GM23338 (cell line): ENCODE results near the gene TENT5A. TPM values are rescaled to one million over a fixed set of nuclear protein-coding genes. Genes with fewer than 3 reads are reported as not detected.

Source experiments
- ATAC-seq: fragments of 200-7000 bp; cut with Tn5 transposase; 3 replicates; pipeline ENCODE4 v1.9.1; 2020
- DNase-seq: peaks from one replicate; pipeline ENCODE4 v3.0.0-alpha.2; 2015; ENCODE audit warnings: low spot score
- H2AFZ ChIP-seq: fragments of 200-600 bp; sonication (generic); 2 replicates; pipeline ENCODE4 v1.8.0; 2016; ENCODE audit warnings: antibody characterized with exemption, mild to moderate bottlenecking, moderate library complexity
- H3F3A ChIP-seq: fragments of 200-600 bp; sonication (generic); replicated peaks from 2 replicates; pipeline ENCODE4 v1.8.0; 2017; ENCODE audit warnings: antibody characterized with exemption, mixed run types, low read depth
- H3K27ac ChIP-seq: fragments of 200-600 bp; sonication (generic); 2 replicates; pipeline ENCODE4 v1.6.1; 2016; ENCODE audit warnings: low read depth
- H3K27me3 ChIP-seq: fragments of 200-600 bp; sonication (generic); 2 replicates; pipeline ENCODE4 v1.8.0; 2016; ENCODE audit warnings: mild to moderate bottlenecking, mixed run types, moderate library complexity; ENCODE audit not compliant: insufficient read depth
- H3K36me3 ChIP-seq: fragments of 200-600 bp; sonication (generic); 2 replicates; pipeline ENCODE4 v1.8.0; 2016; ENCODE audit warnings: mild to moderate bottlenecking; ENCODE audit not compliant: insufficient read depth
- H3K4me1 ChIP-seq: fragments of 200-600 bp; sonication (generic); 2 replicates; pipeline ENCODE4 v1.8.0; 2016; ENCODE audit warnings: mild to moderate bottlenecking, moderate library complexity; ENCODE audit not compliant: insufficient read depth
- H3K4me2 ChIP-seq: fragments of 200-600 bp; sonication (generic); 2 replicates; pipeline ENCODE4 v1.7.1; 2017; ENCODE audit warnings: mixed run types
- H3K4me3 ChIP-seq: fragments of 200-600 bp; sonication (generic); 2 replicates; pipeline ENCODE4 v1.6.1; 2016; ENCODE audit warnings: mixed run types
- H3K79me2 ChIP-seq: fragments of 200-600 bp; sonication (generic); replicated peaks from 2 replicates; pipeline ENCODE4 v1.8.0; 2017; ENCODE audit warnings: mild to moderate bottlenecking; ENCODE audit not compliant: insufficient read depth
- H3K9me2 ChIP-seq: fragments of 200-600 bp; sonication (generic); 2 replicates; pipeline ENCODE4 v1.8.0; 2017; ENCODE audit not compliant: insufficient read depth
- H4K20me1 ChIP-seq: fragments of 200-600 bp; sonication (generic); replicated peaks from 2 replicates; pipeline ENCODE4 v1.8.0; 2017; ENCODE audit warnings: mild to moderate bottlenecking; ENCODE audit not compliant: insufficient read depth
- H3K27ac Mint-ChIP-seq: 2 replicates; pipeline ENCODE4 v1.8.0; 2020; ENCODE audit warnings: inconsistent platforms, mild to moderate bottlenecking, moderate library complexity, mixed read lengths
- H3K27me3 Mint-ChIP-seq: 3 replicates; pipeline ENCODE4 v1.8.0; 2022; ENCODE audit warnings: low read depth, mild to moderate bottlenecking, moderate library complexity, mixed read lengths, inconsistent platforms; ENCODE audit not compliant: insufficient read depth, poor library complexity
- H3K36me3 Mint-ChIP-seq: 3 replicates; pipeline ENCODE4 v1.8.0; 2021; ENCODE audit warnings: low read depth, mild to moderate bottlenecking, inconsistent platforms, moderate library complexity, mixed read lengths
- H3K4me1 Mint-ChIP-seq: 3 replicates; pipeline ENCODE4 v1.8.0; 2020; ENCODE audit warnings: mild to moderate bottlenecking, inconsistent platforms, mixed read lengths
- H3K4me3 Mint-ChIP-seq: 3 replicates; pipeline ENCODE4 v1.8.0; 2021; ENCODE audit warnings: moderate library complexity, mild to moderate bottlenecking, inconsistent platforms, mixed read lengths
- H3K9me3 Mint-ChIP-seq: 3 replicates; pipeline ENCODE4 v1.8.0; 2020; ENCODE audit warnings: moderate library complexity, mild to moderate bottlenecking, inconsistent platforms, mixed read lengths
- CTCF ChIP-seq, 2 experiments: fragments of 200-600 bp in 1 of 2; sonication (generic) in 1 of 2; conservative IDR thresholded peaks; 2 replicates each; pipeline versions ENCODE4 v1.5.1 to v1.6.1; 2016 to 2017; ENCODE audit warnings: antibody characterized with exemption in 2 of 2, low read depth in 2 of 2, mild to moderate bottlenecking in 2 of 2, moderate library complexity in 1 of 2
- EZH2 ChIP-seq: fragments of 200-600 bp; sonication (generic); IDR thresholded peaks from one replicate; pipeline ENCODE4 v1.8.0; 2017; ENCODE audit warnings: antibody characterized with exemption, mild to moderate bottlenecking, low read depth; ENCODE audit not compliant: unreplicated experiment
- EZH2phosphoT487 ChIP-seq: fragments of 200-600 bp; sonication (generic); IDR thresholded peaks from one replicate; pipeline ENCODE4 v1.8.1; 2018; ENCODE audit warnings: antibody characterized with exemption; ENCODE audit not compliant: unreplicated experiment
- NANOG ChIP-seq: IDR thresholded peaks from 2 replicates; pipeline ENCODE4 v1.6.1; 2016; ENCODE audit warnings: antibody characterized with exemption, borderline replicate concordance
- POLR2AphosphoS5 ChIP-seq: IDR thresholded peaks from 2 replicates; pipeline ENCODE4 v1.6.1; 2016; ENCODE audit warnings: antibody characterized with exemption, low read depth
- STAT1 ChIP-seq: IDR thresholded peaks from one replicate; pipeline ENCODE4 v1.6.1; 2016; ENCODE audit warnings: antibody characterized with exemption; ENCODE audit not compliant: unreplicated experiment
- ZNF114 ChIP-seq: fragments of 250-450 bp; sonication (Bioruptor Pico); IDR thresholded peaks from 2 replicates; pipeline ENCODE4 v1.5.0; 2020; ENCODE audit warnings: mild to moderate bottlenecking, moderate library complexity
- ZNF331 ChIP-seq: fragments of 250-450 bp; sonication (Bioruptor Pico); IDR thresholded peaks from 2 replicates; pipeline ENCODE4 v1.5.0; 2020; ENCODE audit warnings: low read depth, mild to moderate bottlenecking, moderate library complexity
- ZNF462 ChIP-seq: fragments of 250-450 bp; sonication (Bioruptor Pico); IDR thresholded peaks from 2 replicates; pipeline ENCODE4 v1.5.0; 2020; ENCODE audit warnings: mild to moderate bottlenecking, moderate library complexity
- polyA plus RNA-seq: library from polyadenylated mRNA; unstranded; fragments of >200 nt; fragmentation: Nextera tagmentation; extraction: Ambion mirVana; gene quantifications from 2 replicates; pipeline ENCODE4 v1.2.1, GENCODE V29; 2016
- total RNA-seq: library from RNA; depleted of rRNA; stranded (reverse); fragments of >200 nt; shearing (Covaris generic); gene quantifications from 2 replicates; pipeline ENCODE4 v1.2.3, GENCODE V29; 2014
- TF ChIP-seq, protein P1 (sequence below): IDR thresholded peaks from one replicate; pipeline ENCODE4 v1.6.1; 2018; ENCODE audit warnings: antibody characterized with exemption; ENCODE audit not compliant: unreplicated experiment

TENT5A gene
- total and polyA plus RNA-seq, 2 experiments from 2014 or later = 3.8 to 4.7 TPM

DNA sequence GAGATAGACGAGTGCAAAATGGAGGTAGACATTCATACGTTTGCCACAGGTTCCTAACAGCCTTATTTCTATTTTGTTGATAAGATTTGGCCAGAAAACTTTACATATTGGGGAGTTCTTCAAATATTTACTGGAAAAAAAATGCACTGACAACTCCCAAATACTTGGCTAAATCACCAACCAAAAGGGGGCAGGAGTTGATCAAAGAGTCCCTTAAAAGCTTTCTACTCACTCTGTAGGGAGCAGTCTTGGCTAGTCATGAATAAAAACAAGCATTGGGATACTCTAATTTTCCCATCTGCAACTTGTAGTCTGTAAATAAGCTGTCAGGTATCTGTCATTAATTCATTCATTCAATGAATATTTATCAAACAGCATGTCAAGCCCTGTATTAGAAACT is 18.4 kb downstream of the TENT5A start:
- H3K4me3 ChIP-seq = no peak overlapping the region
- H3K27ac Mint-ChIP-seq = no peak overlapping the region
- H3F3A ChIP-seq = no peaks in the 10 kb centered on the region
- peaks cover 7% of the 10 kb centered on the region for H3K9me3 Mint-ChIP-seq
- H3K27me3 ChIP-seq = no peaks in the 10 kb centered on the region
- H3K4me1 ChIP-seq = no peaks in the 10 kb centered on the region
- no peaks in the 10 kb centered on the region; the same call in 2 of the 3 replicates for H3K36me3 Mint-ChIP-seq
- H3K27me3 Mint-ChIP-seq = no peaks in the 10 kb centered on the region
- TF ChIP-seq EZH2phosphoT487 = no peak
- TF ChIP-seq CTCF (conservative IDR thresholded peaks at IDR 0.05; ENCODE audit: low read depth in 2 of 2) = peak; percentile 42 to 57
- no peaks in the 10 kb centered on the region for H3K79me2 ChIP-seq
- H3K27ac ChIP-seq = no peak overlapping the region
- no peak overlapping the region for H3K4me3 Mint-ChIP-seq
- no peaks in the 10 kb centered on the region for H4K20me1 ChIP-seq
- no peaks in the 10 kb centered on the region for H3K4me1 Mint-ChIP-seq
- H2AFZ ChIP-seq = no peak overlapping the region
- ATAC-seq (no peak), DNase-seq (peak; percentile 46)
- H3K4me2 ChIP-seq = no peak overlapping the region
- H3K36me3 ChIP-seq = no peaks in the 10 kb centered on the region
- no peaks in the 10 kb centered on the region for H3K9me2 ChIP-seq

GRCh38 chr6:81731814-81732213 is 20.7 kb downstream of the TENT5A start:
- no peaks in the 10 kb centered on the region for H4K20me1 ChIP-seq
- ATAC-seq (no peak), DNase-seq (no peak)
- no peaks in the 10 kb centered on the region for H3K79me2 ChIP-seq
- H3K4me3 ChIP-seq = no peak overlapping the region
- no peaks in the 10 kb centered on the region for H3K27me3 ChIP-seq
- Mint-ChIP-seq H3K27me3 (no peaks in the 10 kb centered on the region), H3K27ac (no peak overlapping the region), H3K9me3 (peaks cover 7% of the 10 kb centered on the region), H3K36me3 (no peaks in the 10 kb centered on the region; the same call in 2 of the 3 replicates), H3K4me1 (no peaks in the 10 kb centered on the region), H3K4me3 (no peak overlapping the region)
- no peak overlapping the region for H3K4me2 ChIP-seq
- no peak overlapping the region for H2AFZ ChIP-seq
- H3F3A ChIP-seq = no peaks in the 10 kb centered on the region
- H3K36me3 ChIP-seq = no peaks in the 10 kb centered on the region
- H3K27ac ChIP-seq = no peak overlapping the region
- no peaks in the 10 kb centered on the region for H3K4me1 ChIP-seq
- H3K9me2 ChIP-seq = no peaks in the 10 kb centered on the region
- TF ChIP-seq NANOG (no peak), ZNF114 (no peak), ZNF462 (no peak), POLR2AphosphoS5 (no peak), ZNF331 (CRISPR knock-in tag) (no peak), EZH2 (no peak), STAT1 (no peak)
- TF ChIP-seq, protein P1, sequence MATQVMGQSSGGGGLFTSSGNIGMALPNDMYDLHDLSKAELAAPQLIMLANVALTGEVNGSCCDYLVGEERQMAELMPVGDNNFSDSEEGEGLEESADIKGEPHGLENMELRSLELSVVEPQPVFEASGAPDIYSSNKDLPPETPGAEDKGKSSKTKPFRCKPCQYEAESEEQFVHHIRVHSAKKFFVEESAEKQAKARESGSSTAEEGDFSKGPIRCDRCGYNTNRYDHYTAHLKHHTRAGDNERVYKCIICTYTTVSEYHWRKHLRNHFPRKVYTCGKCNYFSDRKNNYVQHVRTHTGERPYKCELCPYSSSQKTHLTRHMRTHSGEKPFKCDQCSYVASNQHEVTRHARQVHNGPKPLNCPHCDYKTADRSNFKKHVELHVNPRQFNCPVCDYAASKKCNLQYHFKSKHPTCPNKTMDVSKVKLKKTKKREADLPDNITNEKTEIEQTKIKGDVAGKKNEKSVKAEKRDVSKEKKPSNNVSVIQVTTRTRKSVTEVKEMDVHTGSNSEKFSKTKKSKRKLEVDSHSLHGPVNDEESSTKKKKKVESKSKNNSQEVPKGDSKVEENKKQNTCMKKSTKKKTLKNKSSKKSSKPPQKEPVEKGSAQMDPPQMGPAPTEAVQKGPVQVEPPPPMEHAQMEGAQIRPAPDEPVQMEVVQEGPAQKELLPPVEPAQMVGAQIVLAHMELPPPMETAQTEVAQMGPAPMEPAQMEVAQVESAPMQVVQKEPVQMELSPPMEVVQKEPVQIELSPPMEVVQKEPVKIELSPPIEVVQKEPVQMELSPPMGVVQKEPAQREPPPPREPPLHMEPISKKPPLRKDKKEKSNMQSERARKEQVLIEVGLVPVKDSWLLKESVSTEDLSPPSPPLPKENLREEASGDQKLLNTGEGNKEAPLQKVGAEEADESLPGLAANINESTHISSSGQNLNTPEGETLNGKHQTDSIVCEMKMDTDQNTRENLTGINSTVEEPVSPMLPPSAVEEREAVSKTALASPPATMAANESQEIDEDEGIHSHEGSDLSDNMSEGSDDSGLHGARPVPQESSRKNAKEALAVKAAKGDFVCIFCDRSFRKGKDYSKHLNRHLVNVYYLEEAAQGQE = no peak
